ENCODE measurements around the gene ABCA1. TPM values are rescaled to one million over a fixed set of nuclear protein-coding genes. Genes with fewer than 3 reads are reported as not detected.

Gene ABCA1
- total and polyA plus RNA-seq, 2 of the 4 experiments (the other 2 are of a cell fraction) = 5.8 to 52.2 TPM

GRCh38 chr9:104858271-104858670 lies 69.7 kb downstream of the ABCA1 start:
- no peak overlapping the region for H3K4ac ChIP-seq (ENCODE audit: low read depth, low read length)
- WGBS, 2 experiments (ENCODE audit: extremely low coverage in 2 of 2, insufficient read length in 1 of 2) = 76% methylated on average over 4 of the region's 4 CpGs; no CpG with 5 or more reads in 1 of the 2 experiments
- H3K27ac ChIP-seq (ENCODE audit: insufficient read depth, low read length) = no peak overlapping the region
- ATAC-seq (ENCODE audit: low read depth) (no peak; the same call in 1 of the 2 replicates), DNase-seq (peak; percentile 75)
- H3K4me3 ChIP-seq (ENCODE audit: insufficient read depth, low read depth, low read length) = no peak overlapping the region
- no peak overlapping the region for H3K56ac ChIP-seq (ENCODE audit: extremely low read depth, insufficient read depth, low read length)
- H3K4me1 ChIP-seq (ENCODE audit: control insufficient read depth, insufficient read depth, low read length) = peaks cover 17% of the 10 kb centered on the region
- no peak overlapping the region for H4K8ac ChIP-seq (ENCODE audit: low read depth in 2 of 2, low read length in 2 of 2)
- peaks cover 19% of the 10 kb centered on the region for H4K20me1 ChIP-seq (ENCODE audit: insufficient read depth, low read length)
- BruUV-seq (replicated peaks) = no TSS peak
- no peak overlapping the region for H3K18ac ChIP-seq (ENCODE audit: low read depth, low read length)
- no peak overlapping the region for H2BK15ac ChIP-seq (ENCODE audit: low read depth, low read length)
- dilution Hi-C loops (cut with HindIII; ENCODE audit: low sequenced_read_pairs, unreplicated experiment) (no loop called here), intact Hi-C loops (cut with micrococcal nuclease) (no loop called here), in situ Hi-C loops (cut with MboI; ENCODE audit: low sequenced_read_pairs) (no loop called here)
- no peak overlapping the region for H2AK5ac ChIP-seq (ENCODE audit: low read depth, low read length)
- peaks cover 45% of the 10 kb centered on the region for H3K36me3 ChIP-seq (ENCODE audit: control insufficient read depth, insufficient read depth, low read length)
- H4K91ac ChIP-seq (ENCODE audit: insufficient read depth, low read depth, low read length) = no peak overlapping the region
- TF ChIP-seq RAD21 (IDR thresholded peaks at IDR 0.05; ENCODE audit: low read length) (no peak), NFE2L2 (IDR thresholded peaks at IDR 0.05; ENCODE audit: low read depth, low read length) (no peak), MAFK (IDR thresholded peaks at IDR 0.05; ENCODE audit: low read depth, low read length) (no peak), CHD1 (IDR thresholded peaks at IDR 0.05; ENCODE audit: low read depth, low read length) (no peak), SMC3 (IDR thresholded peaks at IDR 0.05; ENCODE audit: low read depth, low read length) (no peak), RCOR1 (IDR thresholded peaks at IDR 0.05; ENCODE audit: insufficient replicate concordance, low read length) (no peak)
- TF ChIP-seq, protein P1, sequence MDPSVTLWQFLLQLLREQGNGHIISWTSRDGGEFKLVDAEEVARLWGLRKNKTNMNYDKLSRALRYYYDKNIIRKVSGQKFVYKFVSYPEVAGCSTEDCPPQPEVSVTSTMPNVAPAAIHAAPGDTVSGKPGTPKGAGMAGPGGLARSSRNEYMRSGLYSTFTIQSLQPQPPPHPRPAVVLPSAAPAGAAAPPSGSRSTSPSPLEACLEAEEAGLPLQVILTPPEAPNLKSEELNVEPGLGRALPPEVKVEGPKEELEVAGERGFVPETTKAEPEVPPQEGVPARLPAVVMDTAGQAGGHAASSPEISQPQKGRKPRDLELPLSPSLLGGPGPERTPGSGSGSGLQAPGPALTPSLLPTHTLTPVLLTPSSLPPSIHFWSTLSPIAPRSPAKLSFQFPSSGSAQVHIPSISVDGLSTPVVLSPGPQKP (IDR thresholded peaks at IDR 0.05; ENCODE audit: borderline replicate concordance, low read depth, low read length) = no peak
- TF ChIP-seq, protein P2, sequence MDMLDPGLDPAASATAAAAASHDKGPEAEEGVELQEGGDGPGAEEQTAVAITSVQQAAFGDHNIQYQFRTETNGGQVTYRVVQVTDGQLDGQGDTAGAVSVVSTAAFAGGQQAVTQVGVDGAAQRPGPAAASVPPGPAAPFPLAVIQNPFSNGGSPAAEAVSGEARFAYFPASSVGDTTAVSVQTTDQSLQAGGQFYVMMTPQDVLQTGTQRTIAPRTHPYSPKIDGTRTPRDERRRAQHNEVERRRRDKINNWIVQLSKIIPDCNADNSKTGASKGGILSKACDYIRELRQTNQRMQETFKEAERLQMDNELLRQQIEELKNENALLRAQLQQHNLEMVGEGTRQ (IDR thresholded peaks at IDR 0.05; ENCODE audit: low read depth, low read length) = no peak
- H2BK120ac ChIP-seq (ENCODE audit: low read depth, low read length) = no peak overlapping the region
- H2BK5ac ChIP-seq (ENCODE audit: low read depth, low read length, poor library complexity, severe bottlenecking) = no peak overlapping the region
- POLR2A ChIA-PET (ENCODE audit: unreplicated experiment) = no interaction called here
- no peaks in the 10 kb centered on the region for H3K27me3 ChIP-seq (ENCODE audit: control insufficient read depth, insufficient read depth, low read length)
- no peak overlapping the region for H4K5ac ChIP-seq (ENCODE audit: low read depth, low read length)
- no peaks in the 10 kb centered on the region for H3K9me3 ChIP-seq (ENCODE audit: control insufficient read depth, insufficient read depth, low read length)
- CTCF ChIA-PET = interaction anchor here (0.6 to 0.7 kb wide), 4 partner anchors 46 to 526 kb away, joined by 3 to 4 read pairs (median 3); no protein-coding TSS in a partner anchor
- no peak overlapping the region for H3K23ac ChIP-seq (ENCODE audit: low read depth, low read length)
- H2AK9ac ChIP-seq (replicated peaks; ENCODE audit: low read depth, low read length, poor library complexity) = no peak overlapping the region
- no peak overlapping the region for H3K4me2 ChIP-seq (ENCODE audit: low read depth, low read length)
- no peak overlapping the region for H2AFZ ChIP-seq (replicated peaks; ENCODE audit: low read length, poor library complexity)
- H3K9me1 ChIP-seq (ENCODE audit: insufficient read depth, low read length) = peaks cover 10% of the 10 kb centered on the region
- H2BK20ac ChIP-seq (ENCODE audit: low read depth, low read length) = no peak overlapping the region
- peaks cover 4 to 31% of the 10 kb centered on the region in 2 experiments; a peak in 3 of 4 replicates for H3K79me1 ChIP-seq (ENCODE audit: low read depth in 1 of 2, low read length in 2 of 2)
- no peak overlapping the region for H3K9ac ChIP-seq (ENCODE audit: low read depth, low read length)
- peak overlapping the region; percentile 22; the same call in 1 of the 2 replicates for H3K14ac ChIP-seq (replicated peaks; ENCODE audit: low read depth, low read length)
